WI38 (cell line): ENCODE data around the gene CDSN.

Experiments
- H3K4me3 ChIP-seq: 2 replicates; pipeline ENCODE4 v1.5.1; 2011; ENCODE audit warnings: low read depth, mild to moderate bottlenecking, control low read depth, low read length
- TF ChIP-seq, protein P1 (sequence below): IDR thresholded peaks from 2 replicates; pipeline ENCODE4 v1.5.1; 2012; ENCODE audit warnings: low read depth, mild to moderate bottlenecking, control low read depth, low read length

Gene CDSN

DNA sequence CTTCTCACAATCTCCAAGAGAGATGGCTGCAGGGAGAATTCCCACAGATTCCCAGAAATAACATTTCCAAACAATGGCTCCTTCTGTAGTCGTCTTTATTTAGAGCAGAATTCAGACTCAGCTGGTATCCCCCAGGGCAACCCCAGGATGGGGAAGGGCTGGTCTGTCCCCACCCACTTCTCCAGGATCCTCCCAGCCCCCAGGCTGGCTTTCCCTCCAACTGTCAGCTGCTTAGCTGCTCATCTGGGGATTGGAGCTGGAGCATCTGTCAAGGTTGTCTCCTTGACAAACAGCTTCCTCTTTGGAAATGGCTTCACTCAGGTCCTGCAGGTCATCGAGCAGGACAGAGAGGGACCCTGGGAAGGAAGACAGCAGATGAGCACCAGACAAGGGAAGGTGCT, 22.1 kb upstream of the CDSN start:
- TF ChIP-seq, protein P1, sequence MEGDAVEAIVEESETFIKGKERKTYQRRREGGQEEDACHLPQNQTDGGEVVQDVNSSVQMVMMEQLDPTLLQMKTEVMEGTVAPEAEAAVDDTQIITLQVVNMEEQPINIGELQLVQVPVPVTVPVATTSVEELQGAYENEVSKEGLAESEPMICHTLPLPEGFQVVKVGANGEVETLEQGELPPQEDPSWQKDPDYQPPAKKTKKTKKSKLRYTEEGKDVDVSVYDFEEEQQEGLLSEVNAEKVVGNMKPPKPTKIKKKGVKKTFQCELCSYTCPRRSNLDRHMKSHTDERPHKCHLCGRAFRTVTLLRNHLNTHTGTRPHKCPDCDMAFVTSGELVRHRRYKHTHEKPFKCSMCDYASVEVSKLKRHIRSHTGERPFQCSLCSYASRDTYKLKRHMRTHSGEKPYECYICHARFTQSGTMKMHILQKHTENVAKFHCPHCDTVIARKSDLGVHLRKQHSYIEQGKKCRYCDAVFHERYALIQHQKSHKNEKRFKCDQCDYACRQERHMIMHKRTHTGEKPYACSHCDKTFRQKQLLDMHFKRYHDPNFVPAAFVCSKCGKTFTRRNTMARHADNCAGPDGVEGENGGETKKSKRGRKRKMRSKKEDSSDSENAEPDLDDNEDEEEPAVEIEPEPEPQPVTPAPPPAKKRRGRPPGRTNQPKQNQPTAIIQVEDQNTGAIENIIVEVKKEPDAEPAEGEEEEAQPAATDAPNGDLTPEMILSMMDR: no peak
- no peak overlapping the region for H3K4me3 ChIP-seq

DNA sequence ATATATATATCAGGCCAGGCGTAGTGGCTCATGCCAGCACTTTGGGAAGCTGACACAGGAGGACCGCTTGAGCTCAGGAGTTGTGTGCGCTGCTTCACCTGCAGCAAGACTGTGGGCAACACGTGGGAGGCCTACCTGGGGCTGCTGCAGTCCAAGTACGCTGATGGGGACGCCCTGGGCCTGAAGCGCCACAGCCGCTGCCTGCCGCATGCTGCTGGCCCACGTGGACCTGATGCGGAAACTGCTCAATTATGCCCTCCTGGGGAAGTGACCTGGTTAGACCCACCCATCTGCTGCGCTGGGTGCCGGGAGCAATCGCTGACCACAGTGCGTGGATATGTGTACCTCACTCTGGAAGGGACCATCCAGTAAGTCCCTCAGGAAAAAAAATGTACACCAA, 20.4 kb upstream of the CDSN start:
- no peak overlapping the region for H3K4me3 ChIP-seq
- TF ChIP-seq, protein P1: no peak

- TF ChIP-seq, protein P1: no peak
- H3K4me3 ChIP-seq: no peak overlapping the region
These were observed 19.4 kb upstream of the CDSN start for GRCh38 chr6:31139599-31139998.

GRCh38 chr6:31138982-31139381, 18.7 kb upstream of the CDSN start, which contains the start of gene PSORS1C2:
TSS of gene PSORS1C2 (minus strand) at chr6:31139066. CDS start at chr6:31139026, 40 bp downstream.
- TF ChIP-seq, protein P1: no peak
- H3K4me3 ChIP-seq: no peak within 1 kb of the TSS

DNA sequence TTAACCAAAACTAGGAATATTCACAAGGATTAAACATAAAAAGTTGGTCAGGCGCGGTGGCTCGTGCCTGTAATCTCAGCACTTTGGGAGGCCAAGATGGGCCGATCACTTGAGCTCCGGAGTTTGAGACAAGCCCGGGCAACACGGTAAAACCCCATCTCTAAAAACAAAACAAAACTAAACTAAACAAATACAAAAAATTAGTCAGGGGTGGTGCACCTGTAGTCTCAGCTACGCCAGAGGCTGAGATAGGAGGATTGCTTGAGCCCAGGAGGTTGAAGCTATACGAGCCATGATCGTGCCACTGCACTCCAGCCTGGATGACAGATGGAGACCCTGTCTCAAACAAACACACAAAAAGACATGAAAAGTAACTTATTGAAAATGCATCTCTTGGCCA, 15.5 kb upstream of the CDSN start:
- H3K4me3 ChIP-seq: no peak overlapping the region
- TF ChIP-seq, protein P1: no peak

DNA sequence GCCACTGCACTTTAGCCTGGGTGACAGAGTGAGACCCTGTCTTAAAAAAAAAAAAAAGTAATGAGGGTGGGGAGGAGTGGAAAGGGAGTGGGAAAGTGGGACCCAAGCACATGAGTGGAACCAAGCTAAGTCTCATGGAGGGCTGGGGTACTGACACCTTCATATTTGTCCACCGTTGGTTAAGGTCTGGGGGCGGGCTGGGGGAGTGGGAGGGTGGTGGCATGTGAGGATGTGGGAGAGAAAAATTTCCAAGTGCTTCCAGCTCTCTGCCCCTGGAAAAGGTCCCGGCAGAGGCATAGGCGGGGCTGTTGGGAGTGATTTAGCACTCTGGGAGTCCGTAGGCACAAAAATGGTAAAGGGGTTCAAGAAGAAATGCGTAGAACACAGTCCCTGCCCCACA, 12.6 kb upstream of the CDSN start:
- H3K4me3 ChIP-seq: no peak overlapping the region
- TF ChIP-seq, protein P1: no peak

GRCh38 chr6:31131595-31131994, 11.3 kb upstream of the CDSN start:
- no peak overlapping the region for H3K4me3 ChIP-seq
- TF ChIP-seq, protein P1: no peak
